GM23338 (cell line): ENCODE data around the gene COX6B1.

Experiments
- CREB1 ChIP-seq: fragments of 250-450 bp; sonication (Bioruptor Pico); IDR thresholded peaks from 2 replicates; pipeline ENCODE4 v1.5.0; 2020; ENCODE audit warnings: low read depth, mild to moderate bottlenecking, moderate library complexity
- EZH2 ChIP-seq: fragments of 200-600 bp; sonication (generic); IDR thresholded peaks from one replicate; pipeline ENCODE4 v1.8.0; 2017; ENCODE audit warnings: antibody characterized with exemption, mild to moderate bottlenecking, low read depth; ENCODE audit not compliant: unreplicated experiment
- EZH2phosphoT487 ChIP-seq: fragments of 200-600 bp; sonication (generic); IDR thresholded peaks from one replicate; pipeline ENCODE4 v1.8.1; 2018; ENCODE audit warnings: antibody characterized with exemption; ENCODE audit not compliant: unreplicated experiment
- POLR2AphosphoS5 ChIP-seq: IDR thresholded peaks from 2 replicates; pipeline ENCODE4 v1.6.1; 2016; ENCODE audit warnings: antibody characterized with exemption, low read depth
- STAT1 ChIP-seq: IDR thresholded peaks from one replicate; pipeline ENCODE4 v1.6.1; 2016; ENCODE audit warnings: antibody characterized with exemption; ENCODE audit not compliant: unreplicated experiment
- ZNF331 ChIP-seq: fragments of 250-450 bp; sonication (Bioruptor Pico); IDR thresholded peaks from 2 replicates; pipeline ENCODE4 v1.5.0; 2020; ENCODE audit warnings: low read depth, mild to moderate bottlenecking, moderate library complexity
- ZNF462 ChIP-seq: fragments of 250-450 bp; sonication (Bioruptor Pico); IDR thresholded peaks from 2 replicates; pipeline ENCODE4 v1.5.0; 2020; ENCODE audit warnings: mild to moderate bottlenecking, moderate library complexity
- TF ChIP-seq, protein P1 (sequence below), 2 experiments: fragments of 200-600 bp in 1 of 2; sonication (generic) in 1 of 2; conservative IDR thresholded peaks; 2 replicates each; pipeline versions ENCODE4 v1.5.1 to v1.6.1; 2016 to 2017; ENCODE audit warnings: antibody characterized with exemption in 2 of 2, low read depth in 2 of 2, mild to moderate bottlenecking in 2 of 2, moderate library complexity in 1 of 2
- TF ChIP-seq, protein P2 (sequence below): IDR thresholded peaks from one replicate; pipeline ENCODE4 v1.6.1; 2018; ENCODE audit warnings: antibody characterized with exemption; ENCODE audit not compliant: unreplicated experiment

- TF ChIP-seq, protein P1, sequence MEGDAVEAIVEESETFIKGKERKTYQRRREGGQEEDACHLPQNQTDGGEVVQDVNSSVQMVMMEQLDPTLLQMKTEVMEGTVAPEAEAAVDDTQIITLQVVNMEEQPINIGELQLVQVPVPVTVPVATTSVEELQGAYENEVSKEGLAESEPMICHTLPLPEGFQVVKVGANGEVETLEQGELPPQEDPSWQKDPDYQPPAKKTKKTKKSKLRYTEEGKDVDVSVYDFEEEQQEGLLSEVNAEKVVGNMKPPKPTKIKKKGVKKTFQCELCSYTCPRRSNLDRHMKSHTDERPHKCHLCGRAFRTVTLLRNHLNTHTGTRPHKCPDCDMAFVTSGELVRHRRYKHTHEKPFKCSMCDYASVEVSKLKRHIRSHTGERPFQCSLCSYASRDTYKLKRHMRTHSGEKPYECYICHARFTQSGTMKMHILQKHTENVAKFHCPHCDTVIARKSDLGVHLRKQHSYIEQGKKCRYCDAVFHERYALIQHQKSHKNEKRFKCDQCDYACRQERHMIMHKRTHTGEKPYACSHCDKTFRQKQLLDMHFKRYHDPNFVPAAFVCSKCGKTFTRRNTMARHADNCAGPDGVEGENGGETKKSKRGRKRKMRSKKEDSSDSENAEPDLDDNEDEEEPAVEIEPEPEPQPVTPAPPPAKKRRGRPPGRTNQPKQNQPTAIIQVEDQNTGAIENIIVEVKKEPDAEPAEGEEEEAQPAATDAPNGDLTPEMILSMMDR (conservative IDR thresholded peaks at IDR 0.05; ENCODE audit: low read depth in 2 of 2) = peak; percentile 38 to 77; a peak in 3 of 4 replicates
- TF ChIP-seq EZH2 = no peak
- TF ChIP-seq CREB1 (CRISPR knock-in tag) = no peak
- TF ChIP-seq POLR2AphosphoS5 = no peak
- TF ChIP-seq ZNF462 (CRISPR knock-in tag) = no peak
- TF ChIP-seq, protein P2, sequence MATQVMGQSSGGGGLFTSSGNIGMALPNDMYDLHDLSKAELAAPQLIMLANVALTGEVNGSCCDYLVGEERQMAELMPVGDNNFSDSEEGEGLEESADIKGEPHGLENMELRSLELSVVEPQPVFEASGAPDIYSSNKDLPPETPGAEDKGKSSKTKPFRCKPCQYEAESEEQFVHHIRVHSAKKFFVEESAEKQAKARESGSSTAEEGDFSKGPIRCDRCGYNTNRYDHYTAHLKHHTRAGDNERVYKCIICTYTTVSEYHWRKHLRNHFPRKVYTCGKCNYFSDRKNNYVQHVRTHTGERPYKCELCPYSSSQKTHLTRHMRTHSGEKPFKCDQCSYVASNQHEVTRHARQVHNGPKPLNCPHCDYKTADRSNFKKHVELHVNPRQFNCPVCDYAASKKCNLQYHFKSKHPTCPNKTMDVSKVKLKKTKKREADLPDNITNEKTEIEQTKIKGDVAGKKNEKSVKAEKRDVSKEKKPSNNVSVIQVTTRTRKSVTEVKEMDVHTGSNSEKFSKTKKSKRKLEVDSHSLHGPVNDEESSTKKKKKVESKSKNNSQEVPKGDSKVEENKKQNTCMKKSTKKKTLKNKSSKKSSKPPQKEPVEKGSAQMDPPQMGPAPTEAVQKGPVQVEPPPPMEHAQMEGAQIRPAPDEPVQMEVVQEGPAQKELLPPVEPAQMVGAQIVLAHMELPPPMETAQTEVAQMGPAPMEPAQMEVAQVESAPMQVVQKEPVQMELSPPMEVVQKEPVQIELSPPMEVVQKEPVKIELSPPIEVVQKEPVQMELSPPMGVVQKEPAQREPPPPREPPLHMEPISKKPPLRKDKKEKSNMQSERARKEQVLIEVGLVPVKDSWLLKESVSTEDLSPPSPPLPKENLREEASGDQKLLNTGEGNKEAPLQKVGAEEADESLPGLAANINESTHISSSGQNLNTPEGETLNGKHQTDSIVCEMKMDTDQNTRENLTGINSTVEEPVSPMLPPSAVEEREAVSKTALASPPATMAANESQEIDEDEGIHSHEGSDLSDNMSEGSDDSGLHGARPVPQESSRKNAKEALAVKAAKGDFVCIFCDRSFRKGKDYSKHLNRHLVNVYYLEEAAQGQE = no peak
- TF ChIP-seq EZH2phosphoT487 = no peak
- TF ChIP-seq ZNF331 (CRISPR knock-in tag) = no peak
- no peak for TF ChIP-seq STAT1
These were observed 29.3 kb upstream of the COX6B1 start for GRCh38 chr19:35618857-35619256.
